NCI-H2081 (cell line): ENCODE measurements around the gene TMEM120B.

Source experiments
- DNase-seq, 2 experiments: peaks; one replicate each; lab custom pipeline; 2025; lab: John Stamatoyannopoulos, UW

Gene TMEM120B

DNA sequence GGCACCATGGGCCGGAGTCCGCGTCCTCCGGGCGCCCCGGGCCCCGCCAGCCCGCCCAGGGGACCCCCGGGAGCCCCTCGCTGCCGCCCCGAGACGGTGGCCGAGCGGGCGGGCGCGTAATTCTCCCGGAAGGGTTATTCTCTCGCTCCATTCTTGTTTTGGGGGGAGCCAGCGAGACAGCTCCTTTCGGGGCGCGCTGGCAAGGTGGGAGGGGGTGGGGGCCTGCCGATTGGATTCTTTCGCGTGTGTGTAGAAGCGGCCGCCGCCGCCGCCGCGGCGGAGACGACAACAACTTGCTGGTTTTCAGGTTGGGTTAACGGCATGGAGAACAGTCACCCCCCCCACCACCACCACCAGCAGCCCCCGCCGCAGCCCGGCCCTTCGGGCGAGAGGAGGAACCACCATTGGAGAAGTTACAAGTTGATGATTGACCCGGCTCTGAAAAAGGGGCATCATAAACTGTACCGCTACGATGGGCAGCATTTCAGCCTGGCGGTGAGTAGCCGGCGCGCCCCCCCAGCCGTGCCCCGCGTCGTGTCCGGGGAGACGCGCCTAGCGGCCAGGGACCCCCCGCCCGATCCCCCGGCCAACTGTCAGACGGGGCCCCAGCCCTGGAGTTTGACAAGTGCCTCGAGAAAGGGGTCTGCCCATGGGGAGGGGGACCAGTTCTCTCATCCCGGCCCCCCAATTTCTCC lies 92.0 kb downstream of the TMEM120B start:
- peak in 1 of 2 experiments; percentile 28 for DNase-seq

DNA sequence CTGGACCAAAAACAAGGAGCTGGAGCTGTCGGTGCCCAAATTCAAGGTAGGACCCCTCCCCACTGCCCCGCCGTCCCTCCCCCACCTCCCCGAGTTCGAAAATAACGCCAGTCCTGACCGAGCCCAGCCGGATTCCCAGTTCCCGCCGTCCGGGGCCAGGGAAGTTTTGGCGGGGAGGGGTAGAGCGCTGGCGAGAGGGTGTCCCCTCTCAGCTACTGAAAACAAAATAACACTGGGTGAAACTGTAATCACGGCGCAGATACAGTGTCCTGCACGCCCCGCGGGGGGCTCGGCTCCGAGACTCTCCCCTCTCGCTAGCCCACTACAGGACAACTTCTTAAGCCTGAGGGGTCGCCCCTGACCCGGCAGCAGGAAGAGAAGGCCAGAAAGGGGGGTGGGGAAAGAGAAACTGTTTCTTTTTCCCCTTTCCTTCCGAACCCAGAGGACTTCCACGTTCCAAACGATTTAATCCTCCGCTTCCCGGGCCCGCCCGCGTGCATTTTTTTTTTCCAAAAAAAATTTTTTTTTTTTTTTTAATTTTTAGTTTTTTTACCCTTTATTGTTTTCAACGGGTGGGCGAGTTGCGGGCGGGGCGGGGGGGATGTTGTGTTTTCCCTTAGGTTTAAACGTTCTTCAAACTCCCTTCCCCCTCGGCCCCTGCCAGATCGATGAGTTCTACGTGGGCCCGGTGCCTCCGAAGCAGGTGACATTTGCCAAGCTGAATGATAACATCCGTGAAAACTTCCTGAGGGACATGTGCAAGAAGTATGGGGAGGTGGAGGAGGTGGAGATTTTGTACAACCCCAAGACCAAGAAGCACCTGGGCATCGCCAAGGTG lies 92.8 kb downstream of the TMEM120B start:
- peak in 1 of 2 experiments; percentile 33 for DNase-seq

DNA sequence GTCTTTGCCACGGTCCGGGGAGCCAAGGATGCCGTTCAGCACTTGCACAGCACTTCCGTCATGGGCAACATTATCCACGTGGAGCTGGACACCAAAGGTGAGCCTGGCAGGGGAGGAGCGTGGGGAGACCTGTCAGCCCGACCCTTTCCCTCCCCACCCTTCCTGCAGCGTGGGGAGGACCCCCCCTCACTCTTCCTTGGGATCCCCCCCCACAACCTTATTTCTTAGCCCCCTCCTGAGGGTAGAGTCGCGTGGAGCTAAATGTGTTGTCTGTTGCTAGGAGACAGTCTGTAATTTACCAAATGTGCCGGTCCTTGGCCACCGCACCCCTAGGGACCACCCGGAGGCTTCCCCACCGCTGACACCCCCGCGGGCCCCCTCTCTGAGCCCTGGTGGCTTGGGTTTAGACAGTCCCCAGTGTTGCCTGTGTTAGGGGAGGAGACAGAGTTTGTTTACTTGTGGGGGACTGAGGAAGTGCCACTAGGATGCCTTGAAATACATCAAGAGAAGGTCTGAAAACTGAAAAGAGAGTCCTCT lies 93.5 kb downstream of the TMEM120B start:
- DNase-seq = peak in 1 of 2 experiments; percentile 35

GRCh38 chr12:121806546-121807423 lies 94.2 kb downstream of the TMEM120B start:
- DNase-seq = no peak

DNA sequence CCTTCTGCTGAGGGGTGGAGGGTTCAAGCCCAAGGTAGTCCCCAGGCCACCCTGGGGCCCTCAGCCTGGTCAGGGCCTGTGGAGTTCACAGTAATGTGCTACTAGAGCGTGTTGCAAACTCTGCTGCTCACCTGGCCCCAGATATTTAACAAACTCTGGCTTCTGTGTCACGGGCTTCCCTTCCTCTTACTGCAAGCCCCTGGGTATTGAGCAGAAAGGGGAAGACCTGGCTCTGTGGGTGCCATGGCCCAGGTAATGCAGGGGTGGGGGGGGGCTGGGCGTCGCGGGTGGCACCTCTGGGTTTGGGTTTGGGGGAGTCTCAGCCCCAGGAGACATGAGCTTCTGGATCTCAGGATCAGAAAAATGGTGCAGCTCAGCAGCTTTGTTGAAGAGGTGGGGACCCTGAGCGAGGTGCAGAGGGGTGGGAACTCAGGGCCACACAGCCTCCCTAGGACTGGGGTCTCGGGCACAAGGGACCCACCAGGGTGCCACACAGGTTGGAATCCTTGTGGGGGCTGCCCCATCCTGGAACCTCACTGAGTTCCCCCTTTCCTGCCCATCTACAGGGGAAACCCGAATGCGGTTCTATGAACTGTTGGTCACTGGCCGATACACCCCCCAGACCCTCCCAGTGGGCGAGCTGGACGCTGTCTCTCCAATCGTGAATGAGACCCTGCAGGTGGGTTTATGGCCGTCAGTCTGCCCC lies 95.2 kb downstream of the TMEM120B start:
- no peak for DNase-seq

DNA sequence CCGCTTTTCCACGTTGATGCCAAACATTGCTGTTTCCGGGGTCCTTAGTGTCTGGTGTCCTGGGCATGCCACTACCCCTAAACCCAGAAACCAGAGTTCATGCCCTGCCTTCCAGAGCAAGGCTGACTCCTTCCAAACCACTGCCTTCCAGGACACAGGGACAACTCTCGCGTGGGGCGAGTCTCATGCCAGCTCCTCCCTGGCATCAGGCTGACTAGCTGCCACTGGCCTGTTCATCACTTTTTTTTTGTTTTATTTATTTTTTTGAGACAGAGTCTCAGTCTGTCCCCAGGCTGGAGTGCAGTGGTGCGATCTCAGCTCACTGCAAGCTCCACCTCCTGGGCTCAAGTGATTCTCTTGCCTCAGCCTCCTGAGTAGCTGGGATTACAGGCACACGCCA lies 96.1 kb downstream of the TMEM120B start:
- no peak for DNase-seq

GRCh38 chr12:121809712-121810116 lies 97.2 kb downstream of the TMEM120B start:
- DNase-seq = no peak

DNA sequence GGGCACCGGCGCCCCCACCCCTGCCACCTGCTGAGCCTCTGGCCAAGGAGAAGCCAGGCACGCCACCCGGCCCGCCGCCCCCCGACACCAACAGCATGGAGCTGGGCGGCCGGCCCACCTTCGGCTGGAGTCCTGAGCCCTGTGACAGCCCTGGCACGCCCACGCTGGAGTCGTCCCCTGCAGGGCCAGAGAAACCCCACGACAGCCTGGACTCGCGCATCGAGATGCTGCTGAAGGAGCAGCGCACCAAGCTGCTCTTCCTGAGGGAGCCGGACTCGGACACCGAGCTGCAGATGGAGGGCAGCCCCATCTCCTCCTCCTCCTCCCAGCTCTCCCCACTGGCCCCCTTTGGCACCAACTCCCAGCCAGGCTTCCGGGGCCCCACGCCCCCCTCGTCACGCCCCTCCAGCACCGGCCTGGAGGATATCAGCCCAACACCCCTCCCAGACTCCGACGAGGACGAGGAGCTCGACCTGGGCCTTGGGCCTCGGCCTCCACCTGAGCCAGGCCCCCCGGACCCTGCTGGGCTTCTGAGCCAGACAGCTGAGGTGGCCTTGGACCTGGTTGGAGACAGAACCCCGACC lies 97.8 kb downstream of the TMEM120B start:
- DNase-seq = no peak

DNA sequence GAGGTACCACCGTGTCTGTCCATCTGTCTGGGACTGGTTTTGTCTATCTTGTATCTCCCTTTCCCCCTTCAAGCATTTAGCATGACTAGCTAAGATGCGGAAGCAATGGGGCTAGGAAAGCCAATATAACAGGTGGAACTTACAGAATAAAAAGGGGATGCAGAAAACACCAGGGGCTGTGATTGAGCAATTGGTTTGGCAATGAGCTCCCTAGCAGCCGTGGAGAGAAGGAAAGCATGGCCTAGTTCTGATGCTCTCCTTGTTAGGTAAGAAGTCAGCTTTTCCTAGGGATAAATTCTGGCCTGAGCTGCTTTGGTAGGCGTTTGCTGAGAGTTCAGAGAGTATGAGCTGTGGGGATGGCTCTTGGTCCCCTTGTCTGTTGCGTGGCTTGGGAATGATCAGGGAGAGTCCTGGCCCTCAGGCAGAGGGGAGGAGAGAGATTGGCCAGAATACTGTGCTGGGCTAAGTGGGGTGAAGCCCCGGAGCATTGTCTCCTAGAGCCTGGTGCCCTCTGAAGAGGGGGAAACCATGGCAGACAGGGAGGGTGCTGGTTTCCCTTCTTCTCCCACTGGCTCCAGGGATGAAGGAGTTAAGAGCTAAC lies 98.4 kb downstream of the TMEM120B start:
- DNase-seq = no peak

DNA sequence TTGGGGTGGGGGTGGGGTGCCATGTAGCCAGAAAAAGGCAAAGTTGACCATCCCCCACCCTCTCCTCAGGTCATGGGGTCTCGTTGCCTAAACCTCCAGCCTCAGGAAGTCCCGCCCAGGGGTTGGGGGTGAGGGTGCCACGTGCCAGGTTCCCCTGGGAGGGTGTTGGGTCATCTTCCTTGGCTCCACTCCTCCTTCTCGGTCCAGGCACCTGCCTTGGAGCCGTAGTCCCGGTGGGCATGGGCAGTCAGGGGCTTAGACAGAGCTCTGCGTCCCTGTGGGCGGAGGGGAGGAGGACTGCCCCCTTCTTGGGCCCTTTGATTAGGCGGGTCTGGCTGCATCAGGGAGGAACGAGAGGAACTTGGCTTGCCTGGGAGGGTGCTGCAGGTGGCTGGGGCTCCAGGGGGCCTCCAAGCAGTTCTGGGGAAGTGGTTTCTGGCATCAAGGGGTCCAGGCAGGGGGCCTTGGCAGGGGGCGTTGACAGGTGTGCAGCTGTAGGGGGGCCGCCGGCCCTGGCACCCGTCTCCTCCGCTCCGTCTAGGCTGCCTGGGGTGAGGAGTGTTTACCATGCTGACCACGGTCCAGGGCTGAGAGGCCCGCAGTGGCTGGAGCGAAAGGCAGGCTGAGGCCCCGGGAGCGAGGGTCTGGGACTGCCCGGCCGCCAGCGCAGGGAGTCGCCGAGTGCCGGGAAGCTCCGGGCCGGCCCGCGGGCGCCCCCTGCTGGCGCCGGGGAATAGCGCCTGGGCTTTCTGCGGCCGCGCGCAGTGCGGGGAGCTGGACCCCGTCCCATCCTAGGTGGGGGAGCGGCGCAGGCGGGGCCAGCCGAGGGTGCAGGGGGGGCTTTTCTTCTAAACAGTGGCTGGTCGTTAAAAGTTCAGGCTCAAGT lies 99.1 kb downstream of the TMEM120B start:
- peak; percentile 70 to 78 for DNase-seq

DNA sequence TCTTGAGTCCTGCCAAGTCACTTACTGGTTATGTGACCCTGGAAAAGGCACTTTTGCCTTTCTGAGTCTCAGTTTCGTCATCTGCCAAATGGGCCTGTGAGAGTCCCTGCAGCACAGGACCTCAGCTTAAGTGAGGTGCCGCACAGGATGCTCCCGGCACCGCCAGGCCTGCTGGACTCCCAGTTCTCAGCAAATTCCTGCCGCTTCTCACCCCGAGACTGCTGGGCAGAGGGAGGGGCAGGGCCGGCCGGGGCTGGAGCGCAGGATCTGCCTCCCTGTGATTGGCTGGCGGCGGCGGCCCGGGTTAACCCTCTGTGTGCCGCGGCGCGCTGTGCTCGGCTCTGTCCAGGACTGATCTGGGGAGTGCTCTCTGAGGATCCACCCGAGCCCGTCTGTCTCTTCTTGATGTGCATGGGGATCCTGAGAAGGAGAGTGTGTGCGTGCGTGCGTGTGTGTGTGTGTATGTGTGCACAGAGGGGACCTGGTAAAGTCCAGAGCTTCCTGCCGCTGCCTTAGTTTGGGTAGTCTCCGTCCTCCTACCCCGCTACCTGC lies 99.8 kb downstream of the TMEM120B start:
- peak; percentile 66 to 68 for DNase-seq

DNA sequence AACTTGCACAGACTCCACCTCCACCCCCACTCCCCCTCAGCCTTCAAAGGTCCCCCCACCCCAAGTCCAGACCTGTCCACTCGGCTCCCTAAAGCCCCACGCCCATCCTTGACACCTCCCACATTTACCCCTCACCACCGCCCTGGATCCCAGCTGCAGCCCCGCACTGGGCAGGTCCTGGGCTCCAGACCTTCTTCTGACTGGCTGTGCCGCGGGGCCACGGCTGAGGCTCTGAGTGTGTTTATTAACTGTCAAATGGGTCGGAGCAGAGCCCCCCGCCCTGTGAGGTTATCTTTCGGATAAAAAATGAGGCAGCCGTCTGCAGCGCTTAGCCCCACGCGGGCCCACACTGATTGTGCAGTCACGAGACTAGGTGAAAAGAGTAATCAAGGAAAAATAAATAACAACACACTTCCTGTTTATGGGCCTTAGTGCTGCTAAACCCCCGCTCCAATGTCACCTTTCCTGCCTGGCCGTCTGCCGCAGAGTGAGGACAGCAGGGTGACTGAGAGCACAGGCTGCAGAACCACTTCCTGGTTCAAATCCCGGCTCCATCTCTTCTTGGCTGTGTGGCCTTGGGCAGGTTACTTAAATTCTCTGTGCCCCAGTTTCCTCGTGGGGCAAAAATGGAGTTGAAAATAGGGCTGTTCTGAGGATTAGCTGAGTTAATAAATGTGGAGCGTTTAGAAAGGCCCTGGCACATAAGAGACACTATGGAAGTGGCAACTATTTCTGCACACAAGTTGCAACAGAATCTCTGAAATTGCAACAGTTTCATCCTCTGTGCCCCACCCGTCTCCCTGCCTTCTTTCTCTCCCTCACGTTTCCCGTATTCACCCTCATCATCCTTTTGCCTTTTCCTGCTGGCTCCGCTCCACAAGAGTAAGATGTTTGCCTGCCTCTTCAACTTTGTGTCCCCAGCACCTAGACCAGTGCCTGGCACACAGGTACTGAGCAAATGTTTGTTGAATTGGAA lies 100.7 kb downstream of the TMEM120B start:
- DNase-seq = peak in 1 of 2 experiments; percentile 23

DNA sequence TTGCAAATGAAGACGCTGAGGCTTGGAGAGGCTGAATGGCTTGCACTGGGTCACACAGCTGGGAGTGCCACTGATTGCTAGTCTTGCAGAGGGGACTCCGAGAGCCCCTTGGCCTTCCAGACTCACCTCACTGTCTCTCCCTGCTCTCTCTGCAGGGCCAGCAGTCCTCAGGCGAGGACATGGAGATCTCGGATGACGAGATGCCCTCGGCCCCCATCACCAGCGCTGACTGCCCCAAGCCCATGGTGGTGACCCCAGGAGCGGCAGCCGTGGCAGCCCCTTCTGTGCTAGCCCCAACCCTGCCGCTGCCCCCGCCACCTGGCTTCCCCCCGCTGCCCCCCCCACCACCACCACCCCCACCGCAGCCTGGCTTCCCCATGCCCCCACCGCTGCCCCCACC lies 101.4 kb downstream of the TMEM120B start:
- no peak for DNase-seq

DNA sequence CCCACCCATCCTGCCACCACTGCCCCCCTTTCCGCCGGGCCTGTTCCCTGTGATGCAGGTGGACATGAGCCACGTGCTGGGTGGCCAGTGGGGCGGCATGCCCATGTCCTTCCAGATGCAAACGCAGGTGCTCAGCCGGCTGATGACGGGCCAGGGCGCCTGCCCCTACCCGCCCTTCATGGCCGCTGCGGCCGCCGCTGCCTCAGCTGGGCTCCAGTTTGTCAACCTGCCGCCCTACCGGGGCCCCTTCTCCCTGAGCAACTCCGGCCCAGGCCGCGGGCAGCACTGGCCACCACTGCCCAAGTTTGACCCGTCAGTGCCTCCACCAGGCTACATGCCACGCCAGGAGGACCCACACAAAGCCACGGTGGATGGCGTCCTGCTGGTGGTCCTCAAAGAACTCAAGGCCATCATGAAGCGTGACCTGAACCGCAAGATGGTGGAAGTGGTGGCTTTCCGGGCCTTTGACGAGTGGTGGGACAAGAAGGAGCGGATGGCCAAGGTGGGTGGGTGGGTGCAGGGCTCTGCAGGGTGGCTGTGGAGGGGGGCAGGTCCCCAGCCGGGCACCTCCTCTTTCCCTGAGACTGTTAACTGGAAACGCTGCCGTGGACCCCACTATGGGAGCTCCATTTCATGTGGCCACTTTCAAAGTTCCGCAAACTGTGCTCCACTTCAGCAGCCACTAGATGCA lies 102.0 kb downstream of the TMEM120B start:
- no peak for DNase-seq

- DNase-seq = no peak
These were observed 102.7 kb downstream of the TMEM120B start for GRCh38 chr12:121815263-121815662.

DNA sequence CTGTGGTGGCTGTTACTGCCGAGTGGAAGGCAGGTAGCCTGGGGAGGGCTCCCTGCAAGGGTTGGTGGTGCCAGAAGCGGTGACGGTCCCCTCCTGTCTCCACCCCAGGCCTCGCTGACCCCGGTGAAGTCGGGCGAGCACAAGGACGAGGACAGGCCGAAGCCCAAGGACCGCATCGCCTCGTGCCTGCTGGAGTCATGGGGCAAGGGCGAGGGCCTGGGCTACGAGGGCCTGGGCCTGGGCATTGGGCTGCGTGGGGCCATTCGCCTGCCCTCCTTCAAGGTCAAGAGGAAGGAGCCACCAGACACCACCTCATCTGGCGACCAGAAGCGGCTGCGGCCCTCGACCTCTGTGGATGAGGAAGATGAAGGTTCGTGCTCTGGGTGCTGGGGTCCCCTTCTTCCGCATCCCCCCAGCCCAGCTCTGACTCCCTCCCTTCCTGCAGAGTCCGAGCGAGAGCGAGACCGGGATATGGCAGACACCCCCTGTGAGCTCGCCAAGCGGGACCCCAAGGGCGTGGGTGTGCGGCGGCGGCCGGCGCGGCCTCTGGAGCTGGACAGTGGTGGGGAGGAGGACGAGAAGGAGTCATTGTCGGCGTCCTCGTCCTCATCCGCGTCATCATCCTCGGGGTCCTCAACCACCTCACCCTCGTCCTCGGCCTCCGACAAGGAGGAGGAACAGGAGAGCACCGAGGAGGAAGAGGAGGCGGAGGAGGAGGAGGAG lies 104.5 kb downstream of the TMEM120B start:
- no peak for DNase-seq

GRCh38 chr12:121817648-121818043 lies 105.1 kb downstream of the TMEM120B start:
- DNase-seq = no peak
